NCI-H128 (cell line): Measurements from ENCODE around the gene ADGRV1.

Source experiments
- DNase-seq: peaks from one replicate; lab custom pipeline; 2025; ENCODE audit not compliant: unreplicated experiment; lab: John Stamatoyannopoulos, UW

Gene ADGRV1

DNA sequence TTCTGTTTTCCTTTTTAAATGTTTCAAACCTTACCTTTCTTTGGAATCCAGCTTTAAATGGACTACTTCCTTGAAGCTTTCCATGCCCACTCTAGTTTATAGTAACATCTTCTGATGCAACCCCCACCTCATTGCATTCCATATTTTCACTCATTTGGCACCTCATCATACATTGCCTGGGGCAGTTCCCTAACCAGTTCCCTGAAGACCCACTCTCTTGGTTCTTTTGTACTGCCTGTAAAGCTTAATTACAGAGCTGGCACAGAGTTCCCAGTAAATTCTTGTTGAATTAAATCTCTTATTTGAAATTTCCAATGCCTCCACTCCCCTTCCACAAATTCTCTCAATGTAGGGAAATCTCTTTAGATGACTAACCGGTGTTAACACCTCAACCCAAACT, 567.3 kb downstream of the ADGRV1 start:
- no peak for DNase-seq

DNA sequence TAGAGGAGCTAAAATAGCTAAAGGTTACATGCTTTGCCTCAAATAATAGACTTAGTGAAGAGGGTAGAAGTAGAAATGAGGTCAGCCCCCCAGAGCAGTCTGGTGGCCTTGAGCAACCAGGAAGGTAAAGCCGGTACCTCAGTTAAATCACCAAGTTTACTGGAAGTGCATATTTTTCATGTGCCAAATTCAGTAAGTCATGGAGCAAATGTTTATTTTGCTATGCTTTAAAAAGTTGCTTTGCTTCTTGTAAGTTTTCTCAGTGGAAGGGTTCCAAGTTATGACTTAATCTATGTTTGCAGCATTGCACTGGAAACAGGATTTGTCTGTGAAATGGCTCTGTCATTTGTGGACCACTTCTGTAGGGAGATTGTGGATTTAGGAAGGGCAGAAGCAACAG, 567.9 kb downstream of the ADGRV1 start:
- no peak for DNase-seq

DNA sequence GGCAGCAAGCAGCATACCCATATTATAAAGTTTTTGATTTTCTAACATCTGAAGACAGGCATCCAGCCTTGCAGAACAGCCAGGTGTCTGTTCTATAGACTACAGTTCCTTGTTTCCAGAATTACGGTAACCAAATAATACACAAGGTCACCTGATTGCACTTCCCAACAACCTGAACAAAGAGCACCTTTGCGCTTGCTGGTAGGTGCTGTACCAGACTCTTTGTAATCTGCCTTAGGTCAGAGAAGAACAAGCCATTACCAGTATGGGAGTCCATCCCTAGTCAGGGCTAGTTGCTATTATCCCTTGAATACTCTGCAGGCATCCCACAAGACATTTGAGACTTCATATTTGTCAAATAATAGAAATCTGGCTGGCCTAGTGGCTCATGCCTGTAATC, 568.3 kb downstream of the ADGRV1 start:
- DNase-seq, result no peak

DNA sequence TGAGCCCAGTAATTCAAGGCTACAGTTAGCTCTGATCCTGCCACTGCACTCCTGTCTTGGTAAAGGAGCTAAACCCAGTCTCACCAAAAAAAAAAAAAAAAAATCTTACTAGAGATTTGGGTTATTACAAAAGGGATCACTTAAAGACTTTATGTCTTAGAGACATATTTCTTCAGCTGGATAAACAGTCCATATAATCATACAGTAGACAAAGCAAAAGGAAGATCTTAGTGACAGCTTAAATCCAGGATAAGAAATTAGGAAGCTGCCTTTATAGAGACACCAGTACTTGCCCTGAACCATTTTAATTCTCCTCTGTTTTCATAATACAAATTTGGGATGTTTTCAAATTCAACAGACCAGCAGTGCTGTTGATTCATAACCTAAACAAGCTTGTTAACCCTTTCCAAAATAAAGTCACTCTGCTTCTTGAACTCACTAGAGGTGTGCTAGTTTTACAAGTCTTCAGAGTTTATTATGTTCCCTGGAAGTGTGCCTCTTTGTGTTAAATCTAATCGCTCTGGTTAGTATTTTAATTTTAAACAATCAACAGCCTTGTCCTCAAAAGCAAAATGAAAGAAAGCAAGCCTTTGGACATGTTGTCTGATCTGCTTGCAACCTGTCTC, 569.0 kb downstream of the ADGRV1 start:
- DNase-seq, result no peak

DNA sequence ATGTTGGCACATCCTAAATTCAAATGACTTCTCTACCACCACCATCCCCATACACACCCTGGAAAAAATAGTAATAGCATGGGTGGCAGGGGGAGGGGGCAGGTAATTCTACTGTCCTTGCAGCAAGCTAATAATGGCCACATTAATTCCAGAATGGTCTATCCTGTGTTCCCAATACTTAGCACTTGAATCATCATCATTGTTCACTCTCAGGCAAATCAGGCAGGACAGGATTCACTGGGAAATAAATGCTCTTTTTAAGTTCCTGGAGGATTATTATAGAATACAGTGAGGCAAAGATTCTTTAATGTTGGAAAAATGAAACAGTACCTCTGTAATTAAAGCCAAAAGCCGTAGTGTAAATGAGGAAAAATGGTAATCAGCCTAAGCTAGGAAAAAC, 570.0 kb downstream of the ADGRV1 start:
- no peak for DNase-seq

DNA sequence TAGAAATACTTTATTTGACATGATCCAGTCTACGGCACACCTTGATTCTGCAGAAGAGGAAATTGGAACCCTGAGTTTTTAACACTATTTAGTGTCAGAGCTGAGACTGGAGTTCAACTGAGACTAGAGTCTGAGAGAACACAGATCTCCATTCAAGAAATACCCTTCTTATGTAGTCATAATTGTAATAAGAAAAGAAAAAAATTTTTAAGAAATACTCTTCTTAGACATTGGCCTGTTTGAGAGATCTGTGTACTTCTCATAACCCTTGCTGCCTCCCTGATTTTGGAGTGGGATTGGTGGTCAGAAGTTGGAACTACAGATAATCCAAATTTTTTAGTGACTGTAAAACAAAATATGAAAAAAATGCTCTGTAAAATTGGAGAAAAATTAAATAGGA, 571.2 kb downstream of the ADGRV1 start:
- DNase-seq, result no peak

DNA sequence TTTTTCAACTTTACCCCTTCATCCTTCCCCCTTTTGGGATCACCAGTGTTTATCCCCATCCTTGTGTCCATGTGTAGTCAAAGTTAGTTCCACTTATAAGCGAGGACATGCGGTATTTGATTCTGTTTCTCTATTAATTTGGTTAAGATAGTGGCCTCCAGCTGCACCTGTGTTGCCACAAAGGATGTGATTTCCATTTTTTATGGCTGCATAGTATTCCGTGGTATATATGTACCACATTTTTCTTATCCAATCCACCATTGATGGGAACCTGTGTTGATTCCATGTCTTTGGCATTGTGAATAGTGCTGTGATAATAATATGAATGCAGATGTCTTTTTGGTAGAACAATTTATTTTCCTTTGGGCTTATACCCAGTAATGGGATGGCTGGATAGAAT, 572.2 kb downstream of the ADGRV1 start:
- DNase-seq, result no peak

DNA sequence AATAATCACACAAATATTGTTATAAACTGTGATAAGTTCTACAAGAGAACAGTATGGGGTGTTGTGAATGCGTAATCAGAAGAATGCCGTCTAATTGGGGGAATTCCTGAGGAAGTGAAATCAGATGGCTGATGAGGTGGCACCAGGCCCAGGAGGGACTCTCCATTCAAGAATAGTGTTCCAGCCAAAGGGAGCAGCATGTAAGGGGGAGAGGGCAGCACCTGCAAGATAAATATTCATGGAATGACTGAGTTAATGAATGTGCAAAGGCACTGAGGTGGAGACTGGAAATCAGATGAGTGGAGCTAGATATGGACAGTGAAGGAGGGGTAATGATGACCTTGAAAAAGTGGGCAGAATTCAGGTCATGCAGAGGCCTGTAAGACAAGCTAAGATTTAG, 574.0 kb downstream of the ADGRV1 start:
- DNase-seq, result no peak

DNA sequence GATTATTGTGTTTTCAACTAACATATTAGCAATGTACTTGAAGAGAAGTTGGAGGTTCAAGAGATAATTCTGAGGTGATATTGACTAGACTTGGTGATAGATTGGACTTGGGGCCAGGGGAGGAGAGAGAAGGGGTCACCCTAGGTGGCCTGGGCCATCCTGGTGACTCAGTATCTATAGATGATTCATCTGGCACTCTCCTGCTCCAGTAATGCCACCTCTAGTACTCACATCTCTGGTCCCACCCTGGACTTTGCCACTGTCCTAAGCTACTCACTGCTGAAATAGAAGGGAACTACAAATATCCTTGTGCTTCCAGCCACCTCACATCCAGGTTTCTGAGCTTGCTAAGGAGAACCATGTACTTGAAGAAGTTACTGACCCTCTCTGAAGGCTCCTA, 574.6 kb downstream of the ADGRV1 start:
- no peak for DNase-seq

DNA sequence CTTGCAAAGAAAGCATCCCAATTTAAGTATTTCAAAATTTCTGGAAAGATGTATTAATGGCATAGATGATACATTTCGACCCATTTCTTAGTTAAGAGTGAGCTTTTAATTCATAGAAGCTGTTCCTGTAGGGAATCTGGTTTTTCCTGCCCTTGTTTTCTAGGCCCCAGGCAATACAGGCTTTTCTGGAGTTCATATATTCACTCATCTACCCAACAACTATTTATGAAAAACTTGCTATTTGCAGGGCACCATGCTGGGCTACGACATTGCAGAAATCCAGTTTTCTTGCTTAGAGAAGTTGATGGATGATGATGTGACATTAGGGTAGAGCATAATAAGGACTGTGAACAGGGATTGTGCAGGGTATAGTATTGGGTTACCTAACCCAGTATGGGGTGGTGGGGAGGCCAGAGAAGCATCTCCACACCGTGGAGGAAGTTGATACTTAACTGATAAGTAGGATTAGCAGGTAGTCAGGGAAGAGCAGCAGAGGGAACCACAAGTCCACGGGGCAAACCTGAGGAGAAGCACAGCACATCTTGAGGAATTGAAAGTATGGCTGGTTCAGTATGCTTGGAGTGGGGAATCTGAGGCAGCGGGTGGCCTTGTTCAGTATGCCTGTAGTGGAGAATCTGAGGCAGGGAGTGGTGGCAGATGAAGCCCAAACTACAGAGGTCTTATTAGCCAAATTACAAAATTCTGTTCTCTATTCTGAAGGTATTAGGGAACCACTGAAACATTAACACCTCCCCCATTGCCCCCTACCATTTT, 577.1 kb downstream of the ADGRV1 start:
- DNase-seq, result no peak

DNA sequence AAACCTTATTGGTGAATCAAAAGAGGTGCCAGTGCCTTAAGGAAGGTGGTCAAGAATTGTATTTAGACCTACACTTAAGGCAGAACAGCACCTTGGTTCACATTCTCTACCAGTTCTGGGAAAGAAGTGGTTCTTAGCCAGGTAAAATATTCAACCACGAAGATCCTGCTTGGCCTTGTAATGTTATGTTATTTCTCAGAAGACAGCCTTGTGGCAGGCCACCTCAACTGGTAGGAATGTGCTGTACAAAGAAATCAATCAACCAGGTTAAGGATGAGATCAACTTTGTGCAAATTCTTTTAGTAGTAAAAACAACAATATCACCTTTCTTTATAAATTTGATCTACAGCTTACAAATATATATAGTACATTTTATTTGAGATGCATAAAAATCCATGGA, 577.7 kb downstream of the ADGRV1 start:
- DNase-seq, result no peak

DNA sequence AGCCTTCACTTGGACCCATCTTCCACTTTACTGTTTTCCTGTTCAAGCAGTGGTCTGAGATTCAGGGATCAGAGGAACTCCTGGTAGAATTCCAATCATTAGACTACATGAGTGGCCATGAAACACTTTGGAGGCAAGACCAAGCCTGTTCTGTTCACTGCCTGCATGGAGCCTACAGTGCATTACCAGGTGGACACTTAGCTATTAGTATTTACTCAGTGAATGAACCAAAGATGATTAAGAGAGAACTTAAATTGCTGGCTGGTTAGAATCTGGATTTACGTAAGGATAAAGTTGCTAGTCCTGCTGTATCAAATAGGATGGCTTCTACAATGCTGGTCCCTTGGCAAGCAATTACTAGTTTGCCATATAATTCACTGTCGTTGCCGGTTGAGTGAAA, 579.0 kb downstream of the ADGRV1 start:
- DNase-seq, result no peak

DNA sequence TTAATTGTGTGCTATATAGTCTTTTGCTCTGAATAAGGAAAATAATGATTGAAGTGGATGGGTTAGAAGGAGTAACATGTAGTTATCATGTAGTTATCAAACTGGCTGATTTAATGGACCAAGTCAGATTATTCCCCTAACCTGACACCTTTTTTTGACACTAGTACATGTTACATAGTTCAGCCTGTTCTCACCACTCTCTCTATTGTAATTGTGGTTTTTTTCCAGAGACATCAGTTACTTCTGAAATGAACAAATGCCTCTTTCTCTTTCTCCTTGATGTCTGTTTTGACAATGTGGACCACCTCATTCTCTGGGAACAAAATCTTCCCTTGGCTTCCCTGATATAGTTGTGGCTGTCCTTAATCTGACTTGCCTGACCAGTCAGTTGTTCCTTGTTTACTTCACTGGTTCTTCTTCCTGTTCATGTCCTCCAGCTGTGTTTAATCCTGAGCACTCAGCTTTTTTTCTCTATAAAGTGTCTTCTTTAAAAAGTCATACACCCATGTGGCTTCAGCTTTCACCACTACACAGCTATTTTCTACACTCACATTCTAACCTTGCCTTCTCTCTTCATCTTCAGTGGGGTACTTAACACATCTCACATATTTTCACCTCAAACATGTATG, 581.1 kb downstream of the ADGRV1 start:
- no peak for DNase-seq

DNA sequence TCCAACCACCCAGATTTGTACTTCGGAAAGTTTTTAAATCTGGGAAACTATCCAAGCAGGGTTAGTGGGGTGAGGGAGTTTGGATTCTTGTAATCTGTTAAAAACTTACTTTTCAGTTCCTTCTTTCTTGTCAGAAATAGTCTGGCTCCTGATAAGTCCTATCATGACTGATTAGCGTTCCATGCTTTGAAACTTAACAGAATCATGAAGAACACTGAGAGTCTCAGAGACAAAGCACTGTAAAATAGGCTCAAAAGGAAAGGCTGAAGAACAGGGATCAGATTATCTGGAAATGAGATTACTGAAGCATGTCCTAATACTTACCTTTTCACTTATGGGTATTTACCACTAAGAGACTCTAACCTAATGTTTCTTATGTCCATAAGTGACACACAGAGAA, 582.1 kb downstream of the ADGRV1 start:
- no peak for DNase-seq

DNA sequence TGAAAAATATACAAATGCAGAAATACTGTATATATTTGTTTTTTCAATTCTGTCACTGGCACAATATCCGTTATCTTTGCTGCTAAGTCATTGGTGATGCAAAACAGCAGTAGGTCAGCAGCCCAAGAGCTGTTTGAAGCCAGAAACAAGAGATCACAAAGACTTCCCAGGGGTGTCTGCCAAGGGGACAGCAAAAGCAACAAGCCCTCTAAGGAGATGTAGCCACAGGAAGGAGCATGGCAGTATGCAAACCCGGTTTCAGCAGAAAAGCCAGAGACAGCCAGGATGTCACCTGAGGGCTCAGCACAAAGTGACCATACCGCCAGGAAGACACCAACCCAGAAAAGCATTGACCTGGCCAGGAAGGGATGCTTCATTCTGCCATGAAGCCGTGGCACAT, 583.0 kb downstream of the ADGRV1 start:
- DNase-seq, result no peak

DNA sequence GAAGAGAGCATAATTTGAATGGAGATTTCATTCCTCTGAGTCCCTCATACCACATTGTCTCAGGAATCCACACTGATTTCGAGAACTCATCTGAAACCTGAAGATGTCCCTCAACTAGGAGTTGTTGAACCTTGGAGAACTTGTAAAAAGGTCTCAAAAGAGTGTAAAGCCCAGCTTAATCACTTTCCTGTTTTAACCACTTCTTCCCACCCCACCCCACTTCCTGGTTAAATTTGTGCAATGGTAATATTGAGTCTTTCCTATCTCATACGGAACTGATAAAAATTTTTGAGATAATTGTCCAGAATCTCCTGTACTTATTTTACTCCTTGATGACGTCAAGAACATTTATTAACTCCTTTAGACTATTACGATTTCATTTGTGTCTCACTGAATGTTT, 583.8 kb downstream of the ADGRV1 start:
- DNase-seq, result no peak

DNA sequence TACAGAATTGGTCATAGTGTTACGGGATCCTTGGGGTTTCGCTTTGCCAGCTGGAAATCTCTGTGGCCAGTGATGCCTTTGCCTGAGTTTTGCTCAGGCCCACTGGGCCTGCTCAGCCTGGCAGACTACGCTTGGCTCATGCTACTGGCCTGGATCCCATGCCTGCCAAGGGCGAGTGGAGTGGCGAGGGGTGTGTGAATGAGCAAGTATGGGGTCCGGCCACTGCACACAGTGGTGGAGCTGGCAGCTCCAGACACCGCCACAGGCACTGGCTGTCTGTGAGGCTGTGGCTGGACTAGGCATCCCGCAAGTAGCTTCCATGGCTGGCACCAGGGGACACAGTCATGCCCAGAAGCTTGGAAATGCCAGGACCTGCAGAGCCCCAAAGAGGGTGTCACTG, 584.2 kb downstream of the ADGRV1 start:
- no peak for DNase-seq

DNA sequence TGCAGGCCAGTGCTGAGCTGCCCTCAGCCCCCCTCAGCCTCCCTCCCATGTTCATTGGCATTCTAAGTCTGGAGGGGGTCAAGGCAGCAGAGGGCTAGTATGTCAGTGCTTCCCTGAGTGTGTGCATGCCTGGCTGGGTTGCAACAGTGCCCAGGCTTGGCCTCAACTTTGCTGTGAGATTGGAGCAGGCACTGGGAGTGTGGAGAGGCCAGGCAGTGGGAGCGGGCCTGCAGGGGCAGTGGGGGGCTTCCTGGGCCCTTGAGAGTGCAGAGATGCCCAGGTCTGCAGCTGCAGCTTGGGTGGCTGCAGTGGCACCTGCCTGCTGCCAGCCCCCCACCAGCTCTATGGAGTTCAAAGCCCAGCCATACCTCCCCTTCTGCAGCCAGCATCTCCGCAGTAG, 585.2 kb downstream of the ADGRV1 start:
- no peak for DNase-seq

DNA sequence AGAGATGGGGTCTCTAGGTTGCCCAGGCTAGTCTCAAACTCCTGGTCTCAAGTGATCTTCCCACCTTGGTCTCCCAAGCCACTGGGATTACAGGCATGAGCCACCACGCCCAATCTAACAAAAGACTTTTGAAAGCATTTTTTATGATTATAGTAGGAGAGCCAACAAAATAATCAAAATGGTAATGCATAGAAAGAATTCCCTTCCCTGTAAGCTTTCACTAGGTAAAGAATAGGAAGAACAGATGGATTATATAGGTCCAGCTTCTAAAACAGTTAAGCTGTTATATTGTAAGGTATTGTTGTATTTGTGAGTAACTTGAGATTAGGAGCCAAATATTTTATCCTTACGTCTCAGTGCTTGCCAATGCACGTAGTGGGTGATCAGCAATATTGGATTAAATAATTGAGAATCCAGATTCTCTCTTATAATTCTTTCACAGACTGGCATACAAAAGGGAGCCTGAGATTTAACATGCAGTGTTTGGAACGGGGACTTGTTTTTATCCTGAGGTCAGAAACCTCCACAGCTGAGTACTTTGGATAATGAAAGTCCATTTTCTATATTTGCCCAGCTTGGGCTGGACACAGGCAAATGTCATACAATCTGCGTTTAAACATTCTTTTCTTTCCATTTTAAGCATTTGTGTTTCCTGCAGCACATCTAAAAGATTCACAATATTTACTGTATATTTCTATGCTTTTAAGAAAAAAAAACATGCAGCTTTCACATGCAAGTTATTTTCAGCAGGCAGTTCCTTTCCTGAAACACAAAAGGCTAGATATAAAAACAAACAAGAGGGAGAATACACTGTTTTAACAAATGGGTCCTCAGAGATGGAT, 586.1 kb downstream of the ADGRV1 start:
- no peak for DNase-seq

DNA sequence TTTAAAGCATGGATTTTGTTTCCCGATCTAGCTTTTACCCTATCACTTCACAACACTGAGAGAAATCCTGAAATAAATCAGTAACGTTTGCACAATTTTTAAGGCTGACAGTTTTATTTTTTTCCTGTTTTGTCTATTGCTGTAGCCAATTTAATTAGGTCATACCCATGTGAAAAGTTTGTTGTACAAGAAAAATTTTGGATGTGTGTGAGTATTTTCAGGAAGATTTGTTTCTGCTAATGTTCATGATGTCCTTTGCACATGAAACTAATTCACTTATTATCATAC, 586.7 kb downstream of the ADGRV1 start:
- DNase-seq, result no peak

DNA sequence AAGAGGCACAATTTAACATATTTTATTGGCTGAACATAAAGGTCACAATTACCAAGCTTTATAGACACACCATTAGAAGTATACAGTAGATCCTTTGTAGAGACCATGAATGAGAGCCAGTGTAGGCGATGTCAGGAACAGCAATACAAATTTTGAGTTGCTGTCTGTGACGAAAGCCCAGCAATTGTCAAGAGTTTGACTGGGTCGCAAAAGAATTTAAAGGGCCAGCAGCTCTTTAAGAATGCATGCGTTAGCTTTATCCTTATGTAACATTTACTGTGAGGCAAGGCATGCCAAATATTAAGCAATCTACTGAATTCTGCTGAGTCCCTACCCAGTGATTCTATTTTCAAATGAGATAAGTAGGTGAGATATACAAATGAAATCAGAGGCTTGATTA, 587.6 kb downstream of the ADGRV1 start:
- DNase-seq, result no peak
